Left ventricle myocardium inferior (tissue), 1 donor: Measurements from ENCODE around the gene GCSAM. TPM values are rescaled to one million over a fixed set of nuclear protein-coding genes. Genes with fewer than 3 reads are reported as not detected.

ENCODE experiments used
- DNase-seq: peaks from one replicate; pipeline ENCODE4 v3.0.0-alpha.2; 2020
- H3K27ac ChIP-seq: fragments of 200-600 bp; replicated peaks from 2 replicates; pipeline ENCODE4 v1.8.0; 2021
- H3K27me3 ChIP-seq: fragments of 200-600 bp; 2 replicates; pipeline ENCODE4 v1.8.0; 2021; ENCODE audit warnings: low read depth
- H3K36me3 ChIP-seq: fragments of 200-600 bp; 2 replicates; pipeline ENCODE4 v1.8.0; 2021
- H3K4me1 ChIP-seq: fragments of 200-600 bp; 2 replicates; pipeline ENCODE4 v1.8.0; 2021
- H3K4me3 ChIP-seq: fragments of 200-600 bp; 2 replicates; pipeline ENCODE4 v1.8.0; 2021; ENCODE audit warnings: mild to moderate bottlenecking, moderate library complexity
- H3K9me3 ChIP-seq: fragments of 200-600 bp; replicated peaks from 2 replicates; pipeline ENCODE4 v1.8.0; 2021
- intact Hi-C: fragments of 100-400 bp; cut with micrococcal nuclease; formaldehyde crosslinking; loops from one replicate; pipeline ENCODE4 v1.11.0; 2022
- total RNA-seq: library from RNA; stranded (reverse); fragmentation: NEBNext Ultra II Directional; extraction: Animal tissue kit (Norgen Biotek cat#: 25700); gene quantifications from one replicate; pipeline ENCODE4 v1.2.1, GENCODE V29; 2021
- TF ChIP-seq, protein P1 (sequence below): fragments of 200-600 bp; IDR thresholded peaks from 2 replicates; pipeline ENCODE4 v1.8.0; 2021; ENCODE audit warnings: antibody characterized with exemption, mild to moderate bottlenecking, borderline replicate concordance
- donor health status: DM: no; HTN: yes; CAD: no; lungs with severe emphysema.

GCSAM gene
- total RNA-seq, 1 donor from 2014 or later, result 0.25 TPM

DNA sequence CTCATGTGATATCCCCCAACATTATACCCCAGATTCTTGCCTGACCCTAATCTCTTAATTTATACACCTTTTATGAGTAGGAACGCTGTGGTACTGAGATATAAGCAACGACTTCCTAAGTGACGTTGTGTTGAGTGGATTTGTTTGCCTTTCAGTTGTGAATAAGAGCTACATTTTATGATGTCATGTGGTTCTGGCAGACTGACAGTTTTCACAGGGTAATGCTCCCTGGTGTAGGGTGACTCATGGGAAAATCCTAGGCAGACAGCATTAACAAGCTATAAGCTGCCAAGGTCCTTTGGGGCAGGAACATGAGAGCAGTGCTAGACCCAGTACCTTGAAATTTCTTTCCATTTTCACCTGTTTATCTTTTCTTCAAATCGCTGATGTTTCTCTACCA is 35.7 kb downstream of the GCSAM start:
- no peak overlapping the region for H3K27ac ChIP-seq
- H3K36me3 ChIP-seq, result no peaks in the 10 kb centered on the region
- TF ChIP-seq, protein P1, sequence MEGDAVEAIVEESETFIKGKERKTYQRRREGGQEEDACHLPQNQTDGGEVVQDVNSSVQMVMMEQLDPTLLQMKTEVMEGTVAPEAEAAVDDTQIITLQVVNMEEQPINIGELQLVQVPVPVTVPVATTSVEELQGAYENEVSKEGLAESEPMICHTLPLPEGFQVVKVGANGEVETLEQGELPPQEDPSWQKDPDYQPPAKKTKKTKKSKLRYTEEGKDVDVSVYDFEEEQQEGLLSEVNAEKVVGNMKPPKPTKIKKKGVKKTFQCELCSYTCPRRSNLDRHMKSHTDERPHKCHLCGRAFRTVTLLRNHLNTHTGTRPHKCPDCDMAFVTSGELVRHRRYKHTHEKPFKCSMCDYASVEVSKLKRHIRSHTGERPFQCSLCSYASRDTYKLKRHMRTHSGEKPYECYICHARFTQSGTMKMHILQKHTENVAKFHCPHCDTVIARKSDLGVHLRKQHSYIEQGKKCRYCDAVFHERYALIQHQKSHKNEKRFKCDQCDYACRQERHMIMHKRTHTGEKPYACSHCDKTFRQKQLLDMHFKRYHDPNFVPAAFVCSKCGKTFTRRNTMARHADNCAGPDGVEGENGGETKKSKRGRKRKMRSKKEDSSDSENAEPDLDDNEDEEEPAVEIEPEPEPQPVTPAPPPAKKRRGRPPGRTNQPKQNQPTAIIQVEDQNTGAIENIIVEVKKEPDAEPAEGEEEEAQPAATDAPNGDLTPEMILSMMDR, result no peak
- H3K4me3 ChIP-seq, result no peak overlapping the region
- intact Hi-C loops, result no loop called here
- H3K27me3 ChIP-seq, result no peaks in the 10 kb centered on the region
- H3K4me1 ChIP-seq, result peaks cover 20% of the 10 kb centered on the region
- DNase-seq, result no peak
- no peaks in the 10 kb centered on the region for H3K9me3 ChIP-seq

DNA sequence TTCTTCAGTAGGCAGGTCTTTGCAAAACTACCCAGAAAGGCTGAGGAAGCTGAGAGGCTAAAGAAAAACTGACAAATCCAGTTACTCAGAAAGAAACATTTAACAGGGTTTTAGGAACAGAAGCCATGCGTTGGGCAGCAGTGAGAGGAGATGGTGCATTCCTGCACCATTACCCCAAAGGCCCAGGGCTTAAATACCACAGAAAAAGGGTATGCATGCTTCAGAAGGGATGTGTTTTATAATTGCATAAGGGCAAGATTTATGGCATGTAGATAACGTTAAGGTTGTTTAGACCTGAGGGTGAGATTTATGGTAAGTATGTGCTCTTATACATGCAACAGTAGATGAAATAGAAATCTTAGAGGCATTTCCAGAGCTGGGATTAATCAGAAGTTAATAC is 36.9 kb downstream of the GCSAM start:
- no peaks in the 10 kb centered on the region for H3K27me3 ChIP-seq
- intact Hi-C loops, result no loop called here
- TF ChIP-seq, protein P1, result no peak
- H3K36me3 ChIP-seq, result no peaks in the 10 kb centered on the region
- H3K9me3 ChIP-seq, result no peaks in the 10 kb centered on the region
- no peak for DNase-seq
- H3K4me1 ChIP-seq, result peaks cover 29% of the 10 kb centered on the region
- no peak overlapping the region for H3K27ac ChIP-seq
- H3K4me3 ChIP-seq, result no peak overlapping the region

DNA sequence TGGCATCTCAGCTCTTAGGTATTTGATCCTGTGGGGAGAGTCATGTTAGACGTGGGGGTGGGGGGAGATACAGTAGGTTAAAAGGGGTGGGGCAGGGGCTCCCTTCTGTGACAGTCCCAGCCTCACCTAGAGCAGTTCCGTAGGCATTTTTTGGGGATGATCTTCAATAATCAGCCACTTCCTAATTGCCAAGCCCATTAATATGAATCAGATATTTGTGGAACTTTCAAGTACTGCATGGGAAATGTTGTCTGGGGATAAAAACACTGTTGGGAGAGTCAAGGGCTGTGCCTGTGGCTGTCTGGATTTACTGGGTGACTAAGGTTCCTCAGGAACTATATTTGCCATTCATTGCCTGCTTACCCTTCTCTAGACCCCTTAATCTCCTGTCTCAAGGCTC is 37.3 kb downstream of the GCSAM start:
- no peak for DNase-seq
- intact Hi-C loops, result no loop called here
- H3K36me3 ChIP-seq, result no peaks in the 10 kb centered on the region

DNA sequence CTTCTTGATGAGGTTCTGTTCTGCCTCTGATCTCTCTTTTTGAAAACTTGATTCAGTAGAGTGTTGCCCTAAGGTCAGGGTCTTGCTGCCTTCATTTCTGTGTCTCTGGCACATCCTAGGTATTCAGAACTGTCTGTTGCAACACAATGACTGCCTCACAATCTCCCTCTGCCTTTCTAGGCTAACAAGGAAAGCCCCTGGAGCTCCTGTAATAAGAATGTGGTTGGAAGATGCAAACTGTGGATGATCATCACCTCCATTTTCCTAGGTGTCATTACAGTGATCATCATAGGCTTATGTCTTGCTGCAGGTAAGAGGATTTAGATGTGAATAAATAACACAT is 39.9 kb downstream of the GCSAM start:
- Histone ChIP-seq H3K4me1 (peaks cover 43% of the 10 kb centered on the region), H3K36me3 (no peaks in the 10 kb centered on the region), H3K9me3 (no peaks in the 10 kb centered on the region), H3K27ac (peak overlapping the region; percentile 77), H3K27me3 (no peaks in the 10 kb centered on the region), H3K4me3 (peak overlapping the region; percentile 31)
- TF ChIP-seq, protein P1, result no peak
- DNase-seq, result no peak
- intact Hi-C loops, result no loop called here

More for the DNA sequence above, 37.3 kb downstream of the GCSAM start:
- H3K4me1 ChIP-seq, result peaks cover 34% of the 10 kb centered on the region
- H3K9me3 ChIP-seq, result no peaks in the 10 kb centered on the region
- H3K27ac ChIP-seq, result no peak overlapping the region
- no peak overlapping the region for H3K4me3 ChIP-seq
- TF ChIP-seq, protein P1, result no peak
- H3K27me3 ChIP-seq, result no peaks in the 10 kb centered on the region

DNA sequence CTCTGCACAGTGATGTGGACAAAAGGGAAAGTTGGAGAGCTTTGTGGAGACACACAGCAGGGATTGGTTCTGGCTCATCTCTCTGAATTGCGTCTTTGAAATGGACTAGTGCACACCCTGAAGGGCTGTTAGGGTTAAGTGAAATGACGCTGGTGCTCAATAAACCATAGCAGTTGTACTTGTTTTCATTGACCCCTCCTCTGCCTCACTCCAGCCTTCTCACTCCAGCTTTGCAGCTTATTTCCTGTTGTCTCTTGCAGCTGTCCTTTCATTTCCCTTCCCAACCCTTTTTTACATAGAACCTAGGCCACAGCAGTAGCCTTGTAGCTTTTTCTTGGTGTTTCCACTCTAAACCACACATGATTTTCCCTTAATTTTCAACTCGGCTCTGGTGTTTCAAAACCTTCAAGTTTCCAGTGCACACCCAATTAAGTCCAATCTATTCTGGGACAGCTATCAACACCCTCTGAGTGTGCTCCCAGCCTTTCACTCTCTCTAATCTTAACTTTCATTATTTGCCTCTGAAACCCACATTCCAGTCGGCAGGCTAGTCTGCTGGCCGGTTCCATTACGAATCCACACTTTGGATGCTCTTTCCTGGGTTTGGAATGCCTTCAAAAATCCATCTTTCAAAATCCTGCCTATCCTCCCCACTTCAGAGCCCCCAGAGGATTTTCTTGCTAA is 40.4 kb downstream of the GCSAM start:
- intact Hi-C loops, result no loop called here
- Histone ChIP-seq H3K4me1 (peaks cover 45% of the 10 kb centered on the region), H3K9me3 (no peaks in the 10 kb centered on the region), H3K27me3 (no peaks in the 10 kb centered on the region), H3K36me3 (no peaks in the 10 kb centered on the region), H3K27ac (peak overlapping the region; percentile 77), H3K4me3 (peak overlapping the region; percentile 31)
- no peak for DNase-seq
- TF ChIP-seq, protein P1, result no peak
